Measurements from ENCODE around the gene MRPL23. TPM values are rescaled to one million over a fixed set of nuclear protein-coding genes. Genes with fewer than 3 reads are reported as not detected.

Gene MRPL23
- total RNA-seq, 1 donor from 2014 or later = 148 TPM

DNA sequence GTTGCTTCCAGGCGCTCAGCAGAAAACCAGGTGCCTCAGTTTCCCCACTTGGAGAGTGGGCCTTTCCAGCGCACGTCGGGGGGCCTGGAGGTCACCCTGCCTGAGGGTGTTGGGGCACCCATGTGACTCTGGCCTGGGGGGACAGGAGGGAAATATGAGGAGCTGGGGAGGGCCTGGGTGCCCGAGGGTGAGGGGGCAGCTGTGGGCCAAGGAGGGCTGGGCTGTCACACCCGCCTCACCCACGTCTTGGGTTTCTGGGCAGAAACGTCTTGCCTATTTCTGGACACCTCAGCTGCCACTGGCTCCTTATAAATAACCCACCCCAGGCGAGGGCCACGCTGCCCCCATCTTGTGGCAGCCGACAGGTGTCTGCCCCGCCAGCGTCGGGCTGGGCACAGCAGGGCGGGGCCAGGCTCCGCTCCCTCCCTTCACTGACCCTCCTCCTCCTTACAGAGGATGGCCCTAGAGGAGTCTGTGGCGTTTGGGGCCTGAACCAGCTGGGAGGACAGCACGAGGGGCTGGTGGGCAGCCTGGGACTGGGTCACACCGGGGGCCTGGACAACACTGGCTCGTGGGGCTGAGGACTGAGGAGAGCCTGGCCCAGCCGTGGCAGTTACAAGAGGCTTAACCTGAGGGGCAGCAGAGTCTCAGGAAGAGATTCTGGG is 26.1 kb upstream of the MRPL23 start:
- intact Hi-C loops (cut with DNase I) = no loop called here
- peak overlapping the region; percentile 53 for H3K27ac ChIP-seq
- no peak for DNase-seq (ENCODE audit: extremely low spot score in 2 of 2)

DNA sequence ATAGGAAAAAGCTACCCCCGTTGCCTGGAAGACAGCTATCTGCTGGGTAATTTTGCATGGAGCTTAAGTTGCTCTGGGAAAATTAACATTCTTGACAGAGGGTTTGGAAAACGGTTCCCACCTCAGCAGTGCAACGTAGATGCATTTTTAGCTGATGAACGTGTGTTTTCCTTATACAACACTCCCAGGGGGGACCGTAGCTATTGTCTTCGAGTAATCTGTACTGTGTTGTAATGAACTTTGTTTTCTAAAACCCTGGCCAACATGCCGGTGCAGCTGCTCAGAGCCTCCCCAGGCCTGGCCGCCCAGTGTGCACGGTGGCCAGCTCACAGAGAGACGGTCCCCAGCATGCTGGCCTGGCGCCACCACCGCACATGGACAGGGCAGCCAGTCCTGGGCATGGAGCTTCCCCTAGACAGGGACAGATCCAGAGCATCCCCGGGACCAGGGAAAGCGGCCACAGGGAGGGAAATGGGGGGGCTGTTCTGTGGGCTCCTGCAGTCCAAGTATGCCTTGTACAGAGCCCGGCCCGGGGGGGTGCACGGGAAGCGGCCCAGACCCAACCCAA is 25.5 kb upstream of the MRPL23 start:
- Histone ChIP-seq H3K36me3 (no peaks in the 10 kb centered on the region), H3K9me3 (no peaks in the 10 kb centered on the region), H3K27ac (peak overlapping the region; percentile 53), H3K4me1 (peaks cover 60% of the 10 kb centered on the region), H3K27me3 (no peaks in the 10 kb centered on the region), H3K4me3 (no peak overlapping the region)
- intact Hi-C loops (cut with DNase I) = no loop called here
- no peak for DNase-seq (ENCODE audit: extremely low spot score in 2 of 2)
- TF ChIP-seq CTCF (IDR thresholded peaks at IDR 0.05) (no peak), POLR2AphosphoS5 (IDR thresholded peaks at IDR 0.05; ENCODE audit: insufficient read depth in 1 of 2, low read depth in 1 of 2) (peak in 1 of 2 donors; percentile 21), POLR2A (IDR thresholded peaks at IDR 0.05) (no peak)

More for the DNA sequence above, 26.1 kb upstream of the MRPL23 start:
- no peaks in the 10 kb centered on the region for H3K36me3 ChIP-seq
- peaks cover 59% of the 10 kb centered on the region for H3K4me1 ChIP-seq
- H3K27me3 ChIP-seq = no peaks in the 10 kb centered on the region
- TF ChIP-seq CTCF (IDR thresholded peaks at IDR 0.05) = no peak
- H3K9me3 ChIP-seq = no peaks in the 10 kb centered on the region
- H3K4me3 ChIP-seq = no peak overlapping the region

DNA sequence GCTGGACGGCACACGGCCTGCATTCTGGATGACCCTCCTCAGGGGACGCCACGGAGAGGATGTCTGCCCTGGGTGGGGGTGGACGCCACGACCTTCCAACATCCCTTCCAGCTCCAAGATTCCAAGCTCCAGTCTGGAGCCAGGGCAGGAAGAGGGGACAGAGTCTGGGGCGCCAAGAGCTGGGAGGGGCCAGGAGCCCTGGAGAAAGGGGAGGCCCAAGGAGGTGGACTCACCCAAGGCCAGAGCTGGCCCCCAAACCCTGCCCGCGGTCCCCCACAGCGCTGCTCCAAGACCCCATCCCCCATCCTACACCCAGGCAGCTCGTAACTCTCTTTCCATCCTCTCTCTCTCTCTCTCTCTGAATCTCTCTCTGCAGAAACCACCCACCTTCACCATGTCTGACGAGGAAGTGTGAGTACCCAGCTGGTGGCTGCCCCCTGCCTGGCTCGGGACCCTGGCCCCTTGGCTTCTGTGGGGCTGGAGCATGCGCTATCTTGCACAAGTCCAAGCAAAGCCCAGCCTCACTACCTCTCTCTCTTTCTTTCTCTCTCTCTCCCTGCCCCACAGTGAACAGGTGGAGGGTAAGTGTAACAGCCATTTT is 24.6 kb upstream of the MRPL23 start:
- no peaks in the 10 kb centered on the region for H3K27me3 ChIP-seq
- no peaks in the 10 kb centered on the region for H3K9me3 ChIP-seq
- peaks cover 60% of the 10 kb centered on the region for H3K4me1 ChIP-seq
- TF ChIP-seq POLR2A (IDR thresholded peaks at IDR 0.05) (no peak), CTCF (IDR thresholded peaks at IDR 0.05) (no peak), POLR2AphosphoS5 (IDR thresholded peaks at IDR 0.05; ENCODE audit: insufficient read depth in 1 of 2, low read depth in 1 of 2) (no peak)
- no peak for DNase-seq (ENCODE audit: extremely low spot score in 2 of 2)
- no peak overlapping the region for H3K4me3 ChIP-seq
- intact Hi-C loops (cut with DNase I) = no loop called here
- no peaks in the 10 kb centered on the region for H3K36me3 ChIP-seq
- peak overlapping the region; percentile 53 for H3K27ac ChIP-seq

DNA sequence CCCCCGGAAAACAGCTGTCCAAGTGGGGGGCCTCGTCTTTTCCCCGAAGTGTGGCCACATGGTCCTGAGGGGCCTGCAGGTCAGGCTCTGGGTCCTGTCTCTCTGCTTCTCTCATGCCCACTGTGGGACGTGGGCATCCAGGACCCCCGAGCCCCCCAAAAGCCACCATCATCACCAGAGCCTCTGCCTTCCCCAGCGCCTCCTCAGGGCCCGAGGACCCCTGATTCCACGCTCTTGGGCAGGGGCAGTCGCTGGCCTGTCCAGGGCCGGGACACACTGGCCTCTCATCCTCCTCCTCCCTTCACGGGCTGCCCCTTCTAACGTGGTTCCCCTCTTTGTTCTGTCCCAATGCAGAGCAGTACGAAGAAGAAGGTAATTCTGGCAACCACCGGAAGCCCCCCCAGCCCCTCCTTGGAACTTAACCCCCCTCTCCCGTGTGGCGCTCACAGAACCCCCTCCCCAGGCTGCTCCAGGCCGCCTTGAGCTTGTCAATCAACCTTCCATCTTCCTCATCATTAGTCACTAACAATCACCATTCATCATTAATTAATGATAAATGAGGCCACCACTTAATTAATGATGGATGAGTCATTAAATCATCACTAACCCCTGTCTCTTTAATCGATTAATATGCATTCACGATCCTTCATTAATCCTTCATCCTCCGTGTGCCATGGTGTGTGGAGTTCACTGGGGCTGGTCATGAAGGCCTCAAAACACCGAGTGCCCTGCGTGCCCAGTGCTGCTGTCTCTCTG is 23.8 kb upstream of the MRPL23 start:
- H3K36me3 ChIP-seq = no peaks in the 10 kb centered on the region
- no peak overlapping the region for H3K4me3 ChIP-seq
- H3K9me3 ChIP-seq = no peaks in the 10 kb centered on the region
- DNase-seq (ENCODE audit: extremely low spot score in 2 of 2) = no peak
- peak overlapping the region; percentile 35 for H3K27ac ChIP-seq
- no peaks in the 10 kb centered on the region for H3K27me3 ChIP-seq
- intact Hi-C loops (cut with DNase I) = no loop called here
- H3K4me1 ChIP-seq = peaks cover 62% of the 10 kb centered on the region
- TF ChIP-seq POLR2A (IDR thresholded peaks at IDR 0.05) (no peak), CTCF (IDR thresholded peaks at IDR 0.05) (no peak), POLR2AphosphoS5 (IDR thresholded peaks at IDR 0.05; ENCODE audit: insufficient read depth in 1 of 2, low read depth in 1 of 2) (no peak)
